Aorta (tissue), 5 donors: ENCODE data around the gene VTI1A. TPM values are rescaled to one million over a fixed set of nuclear protein-coding genes. Genes with fewer than 3 reads are reported as not detected.
"Not testable (repeated sequence)": the region's sequence is repeated elsewhere in the genome, so short reads cannot be mapped to it uniquely, and the experiment has no call there.

Experiments
- ATAC-seq: fragments of 200-7000 bp; cut with Tn5 transposase; one replicate; pipeline ENCODE4 v1.9.1; 2022; ENCODE audit warnings: moderate library complexity; ENCODE audit not compliant: low FRiP score
- DNase-seq, 2 donors: peaks; one replicate each; pipeline ENCODE4 v3.0.0-alpha.2; 2020
- H3K27ac ChIP-seq, 2 donors: one replicate each; pipeline ENCODE4 v1.5.1; 2013; ENCODE audit warnings: low read length in 2 of 2, mild to moderate bottlenecking in 2 of 2, moderate library complexity in 2 of 2, control low read depth in 1 of 2, inconsistent platforms in 1 of 2, low read depth in 1 of 2
- H3K27me3 ChIP-seq, 2 donors: one replicate each; pipeline ENCODE4 v1.6.1; 2013; ENCODE audit warnings: control low read depth in 1 of 2, low read length in 1 of 2, mild to moderate bottlenecking in 1 of 2, moderate library complexity in 1 of 2; ENCODE audit not compliant: insufficient read depth in 2 of 2, control insufficient read depth in 1 of 2
- H3K36me3 ChIP-seq, 2 donors: one replicate each; pipeline ENCODE4 v1.6.1; 2013; ENCODE audit warnings: control low read depth in 1 of 2, low read length in 1 of 2, mild to moderate bottlenecking in 1 of 2; ENCODE audit not compliant: insufficient read depth in 2 of 2, control insufficient read depth in 1 of 2
- H3K4me1 ChIP-seq, 2 donors: one replicate each; pipeline ENCODE4 v1.6.1; 2013; ENCODE audit warnings: low read length in 2 of 2, control low read depth in 1 of 2, mild to moderate bottlenecking in 1 of 2, moderate library complexity in 1 of 2; ENCODE audit not compliant: insufficient read depth in 2 of 2, control insufficient read depth in 1 of 2
- H3K4me3 ChIP-seq, 2 donors: one replicate each; pipeline ENCODE4 v1.5.1; 2013; ENCODE audit warnings: low read length in 2 of 2, control low read depth in 1 of 2, mild to moderate bottlenecking in 1 of 2
- H3K9me3 ChIP-seq: one replicate; pipeline ENCODE4 v1.6.1; 2013; ENCODE audit warnings: mild to moderate bottlenecking, low read length; ENCODE audit not compliant: control insufficient read depth
- WGBS, 2 donors: extraction: QIAGEN DNeasy Blood & Tissue Kit; methylation state at CpG; one replicate each; pipeline ENCODE4 v1.1.7; 2013; 5-methylcytosine and 5-hydroxymethylcytosine counted together
- intact Hi-C, 2 donors: fragments of 100-400 bp; cut with DNase I; formaldehyde crosslinking; loops; one replicate each; pipeline versions ENCODE4 v1.14.2 to v1.15.0; 2022
- polyA plus RNA-seq, 2 donors: library from polyadenylated mRNA; stranded (reverse); fragments of 200-250 nt; gene quantifications; one replicate each; pipeline ENCODE4 v1.2.3, GENCODE V29; 2013
- total RNA-seq, 2 donors: library from RNA; stranded (reverse); fragmentation: NEBNext Ultra II Directional; extraction: Animal tissue kit (Norgen Biotek cat#: 25700); gene quantifications; one replicate each; pipeline ENCODE4 v1.2.1, GENCODE V29; 2021
- donor health status: healthy with polysubstance abuse.
- donor health status: Bipolar disorder and iron deficiency.
- donor health status: DM: no; HTN: no; CAD: no.
- donor health status: DM: no; HTN: no; CAD: no.
- donor health status: DM: yes; HTN: yes; CAD: no.

VTI1A gene
- total and polyA plus RNA-seq, 4 donors = 8.6 to 43.1 (median 23.2) TPM

- intact Hi-C loops = no loop called here
- Histone ChIP-seq H3K27me3 (no peaks in the 10 kb centered on the region), H3K4me1 (no peaks in the 10 kb centered on the region), H3K27ac (no peak overlapping the region), H3K9me3 (no peaks in the 10 kb centered on the region), H3K36me3 (no peaks in the 10 kb centered on the region), H3K4me3 (no peak overlapping the region)
- ATAC-seq (no peak), DNase-seq (no peak)
- 90 to 93% methylated on average over 2 of the region's 2 CpGs for WGBS, 2 donors
Observed at GRCh38 chr10:112484399-112484798, 37.4 kb downstream of the VTI1A start.

- no peak for ATAC-seq
- Histone ChIP-seq H3K9me3 (no peaks in the 10 kb centered on the region), H3K36me3 (no peaks in the 10 kb centered on the region), H3K4me1 (peaks cover 0 to 8% of the 10 kb centered on the region in 2 donors), H3K4me3 (no peak overlapping the region), H3K27ac (no peak overlapping the region), H3K27me3 (no peaks in the 10 kb centered on the region)
- no peak for DNase-seq
- intact Hi-C loops = no loop called here
Observed at GRCh38 chr10:112487964-112488363, 40.9 kb downstream of the VTI1A start.

- H3K27ac ChIP-seq = no peak overlapping the region
- 47% methylated on average over 2 of the region's 2 CpGs for WGBS, 2 donors
- H3K27me3 ChIP-seq = no peaks in the 10 kb centered on the region
- no peak for ATAC-seq
- H3K9me3 ChIP-seq = no peaks in the 10 kb centered on the region
- intact Hi-C loops = no loop called here
- H3K4me3 ChIP-seq = no peak overlapping the region
- peaks cover 0 to 8% of the 10 kb centered on the region in 2 donors for H3K4me1 ChIP-seq
- DNase-seq = no peak
- no peaks in the 10 kb centered on the region for H3K36me3 ChIP-seq
Observed at GRCh38 chr10:112490545-112490944, 43.5 kb downstream of the VTI1A start.

GRCh38 chr10:112491144-112491543 lies 44.1 kb downstream of the VTI1A start:
- ATAC-seq (no peak), DNase-seq (no peak)

DNA sequence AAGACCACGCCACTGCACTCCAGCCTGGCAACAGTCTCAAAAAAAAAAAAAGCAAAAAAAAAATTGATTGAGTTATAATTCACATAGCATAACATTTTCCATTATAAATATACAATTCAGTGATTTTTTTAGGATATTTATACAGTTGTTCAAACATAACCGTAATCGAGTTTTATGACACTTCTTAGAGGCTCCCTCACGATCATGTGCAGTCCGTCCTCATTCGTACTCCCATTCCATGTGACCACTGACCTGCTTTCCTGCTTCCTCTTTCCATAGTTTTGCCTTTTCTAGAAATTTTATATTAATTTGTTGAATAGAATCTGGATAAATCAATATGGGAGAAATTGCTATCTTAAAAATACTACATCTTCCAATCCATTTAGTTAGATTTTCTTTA lies 45.7 kb downstream of the VTI1A start:
- Histone ChIP-seq H3K4me3 (no peak overlapping the region), H3K9me3 (no peaks in the 10 kb centered on the region), H3K27me3 (no peaks in the 10 kb centered on the region), H3K36me3 (no peaks in the 10 kb centered on the region), H3K27ac (no peak overlapping the region), H3K4me1 (peaks cover 0 to 8% of the 10 kb centered on the region in 2 donors)
- WGBS, 2 donors = 98 to 99% methylated on average over 6 of the region's 6 CpGs
- DNase-seq (no peak), ATAC-seq (no peak)
- intact Hi-C loops = no loop called here

More at GRCh38 chr10:112491144-112491543, 44.1 kb downstream of the VTI1A start:
- no peak overlapping the region for H3K4me3 ChIP-seq
- no peaks in the 10 kb centered on the region for H3K9me3 ChIP-seq
- H3K4me1 ChIP-seq = peaks cover 0 to 8% of the 10 kb centered on the region in 2 donors
- no peak overlapping the region for H3K27ac ChIP-seq
- H3K27me3 ChIP-seq = no peaks in the 10 kb centered on the region
- intact Hi-C loops = no loop called here
- H3K36me3 ChIP-seq = no peaks in the 10 kb centered on the region

DNA sequence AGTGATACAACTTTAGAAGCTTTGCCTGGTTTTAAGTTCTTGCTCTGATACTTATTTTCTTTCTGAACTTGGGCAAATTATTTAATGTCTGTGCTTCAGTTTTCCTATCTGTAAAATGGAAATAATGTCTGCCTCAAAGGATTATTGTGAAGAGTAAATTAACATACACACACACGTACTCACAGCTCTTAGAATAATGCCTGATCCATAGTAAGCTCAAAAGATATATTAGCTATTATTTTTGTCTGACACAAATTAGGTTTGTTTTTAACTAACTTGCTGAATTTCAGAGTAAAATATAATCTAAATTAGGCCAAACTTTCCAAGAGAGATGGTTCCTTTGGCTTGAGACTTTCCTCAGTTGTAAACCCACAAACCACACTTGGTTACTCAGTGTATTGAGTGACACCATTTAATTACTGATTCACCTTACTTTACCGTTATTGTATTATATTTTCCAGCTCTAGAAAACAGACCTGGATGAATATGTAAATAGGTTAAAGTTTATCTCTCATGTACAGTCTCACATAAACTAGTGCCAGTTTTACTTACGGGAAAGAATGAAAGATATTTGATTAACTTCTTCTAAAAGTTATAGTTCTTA lies 50.4 kb downstream of the VTI1A start:
- H3K4me3 ChIP-seq = no peak overlapping the region
- intact Hi-C loops = no loop called here
- H3K9me3 ChIP-seq = no peaks in the 10 kb centered on the region
- ATAC-seq (no peak), DNase-seq (no peak)
- H3K27ac ChIP-seq = no peak overlapping the region
- 88 to 91% methylated on average over 3 of the region's 3 CpGs for WGBS, 2 donors
- no peaks in the 10 kb centered on the region for H3K36me3 ChIP-seq
- no peaks in the 10 kb centered on the region for H3K4me1 ChIP-seq
- no peaks in the 10 kb centered on the region for H3K27me3 ChIP-seq

GRCh38 chr10:112498806-112499205 lies 51.8 kb downstream of the VTI1A start:
- no peaks in the 10 kb centered on the region for H3K27me3 ChIP-seq
- intact Hi-C loops = no loop called here
- H3K4me3 ChIP-seq = no peak overlapping the region
- no peak for ATAC-seq
- H3K36me3 ChIP-seq = no peaks in the 10 kb centered on the region
- 84 to 85% methylated on average over 1 of the region's 1 CpG for WGBS, 2 donors
- H3K27ac ChIP-seq = no peak overlapping the region
- no peaks in the 10 kb centered on the region for H3K9me3 ChIP-seq
- no peak for DNase-seq
- H3K4me1 ChIP-seq = no peaks in the 10 kb centered on the region

- H3K4me3 ChIP-seq, DNase-seq, intact Hi-C loops, ATAC-seq, H3K36me3 ChIP-seq, H3K4me1 ChIP-seq, H3K27ac ChIP-seq, H3K9me3 ChIP-seq, H3K27me3 ChIP-seq: not testable (repeated sequence)
- WGBS, 2 donors = 95 to 98% methylated on average over 8 of the region's 8 CpGs
Observed at GRCh38 chr10:112499985-112500384, 53.0 kb downstream of the VTI1A start.

- no peaks in the 10 kb centered on the region for H3K36me3 ChIP-seq
- DNase-seq (no peak), ATAC-seq (no peak)
- intact Hi-C loops = no loop called here
- H3K4me1 ChIP-seq = peaks cover 1 to 3% of the 10 kb centered on the region in 2 donors
- H3K27me3 ChIP-seq = no peaks in the 10 kb centered on the region
- WGBS, 2 donors = 74 to 85% methylated on average over 2 of the region's 2 CpGs
- H3K4me3 ChIP-seq = no peak overlapping the region
- no peak overlapping the region for H3K27ac ChIP-seq
- H3K9me3 ChIP-seq = no peaks in the 10 kb centered on the region
Observed at GRCh38 chr10:112502536-112502935, 55.5 kb downstream of the VTI1A start.
